Astrocyte of the cerebellum (primary cell): Measurements from ENCODE around the gene CSMD2.

Experiments used
- DNase-seq: peaks from one replicate; pipeline ENCODE4 v3.0.0-alpha.2; 2011; ENCODE audit warnings: low read depth
- H3K4me3 ChIP-seq: 2 replicates; pipeline ENCODE4 v1.5.1; 2011; ENCODE audit warnings: mild to moderate bottlenecking, low read depth, low read length, moderate library complexity
- in situ Hi-C: cut with HindIII; loops from 2 replicates; pipeline ENCODE4 v1.10.0; 2017; ENCODE audit warnings: low sequenced_read_pairs
- TF ChIP-seq, protein P1 (sequence below): IDR thresholded peaks from 2 replicates; pipeline ENCODE4 v1.5.1; 2012; ENCODE audit warnings: low read length, low read depth, moderate library complexity, mild to moderate bottlenecking; ENCODE audit errors: missing control alignments

CSMD2 gene

DNA sequence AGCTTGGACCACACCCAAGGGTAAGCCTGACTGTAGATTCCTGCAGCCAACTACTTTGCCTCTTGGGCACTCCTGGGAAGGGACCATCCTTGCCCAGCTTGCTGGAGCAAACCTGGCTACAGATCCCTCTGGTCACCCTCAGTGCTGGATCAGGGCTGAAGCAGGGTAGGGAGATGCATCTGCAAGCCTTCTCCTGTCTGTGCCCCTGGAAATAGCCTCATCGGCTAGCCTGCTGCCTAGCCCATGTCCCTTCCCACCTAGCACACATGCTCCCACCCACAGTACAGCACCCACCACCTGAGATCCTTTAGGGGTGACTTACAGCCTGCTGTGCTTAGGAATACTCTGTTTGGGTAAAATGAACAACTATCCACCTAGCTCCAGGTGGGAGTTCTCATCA lies 478.5 kb downstream of the CSMD2 start:
- no peak for DNase-seq
- in situ Hi-C loops, result no loop called here
- no peak overlapping the region for H3K4me3 ChIP-seq
- TF ChIP-seq, protein P1, sequence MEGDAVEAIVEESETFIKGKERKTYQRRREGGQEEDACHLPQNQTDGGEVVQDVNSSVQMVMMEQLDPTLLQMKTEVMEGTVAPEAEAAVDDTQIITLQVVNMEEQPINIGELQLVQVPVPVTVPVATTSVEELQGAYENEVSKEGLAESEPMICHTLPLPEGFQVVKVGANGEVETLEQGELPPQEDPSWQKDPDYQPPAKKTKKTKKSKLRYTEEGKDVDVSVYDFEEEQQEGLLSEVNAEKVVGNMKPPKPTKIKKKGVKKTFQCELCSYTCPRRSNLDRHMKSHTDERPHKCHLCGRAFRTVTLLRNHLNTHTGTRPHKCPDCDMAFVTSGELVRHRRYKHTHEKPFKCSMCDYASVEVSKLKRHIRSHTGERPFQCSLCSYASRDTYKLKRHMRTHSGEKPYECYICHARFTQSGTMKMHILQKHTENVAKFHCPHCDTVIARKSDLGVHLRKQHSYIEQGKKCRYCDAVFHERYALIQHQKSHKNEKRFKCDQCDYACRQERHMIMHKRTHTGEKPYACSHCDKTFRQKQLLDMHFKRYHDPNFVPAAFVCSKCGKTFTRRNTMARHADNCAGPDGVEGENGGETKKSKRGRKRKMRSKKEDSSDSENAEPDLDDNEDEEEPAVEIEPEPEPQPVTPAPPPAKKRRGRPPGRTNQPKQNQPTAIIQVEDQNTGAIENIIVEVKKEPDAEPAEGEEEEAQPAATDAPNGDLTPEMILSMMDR, result no peak

DNA sequence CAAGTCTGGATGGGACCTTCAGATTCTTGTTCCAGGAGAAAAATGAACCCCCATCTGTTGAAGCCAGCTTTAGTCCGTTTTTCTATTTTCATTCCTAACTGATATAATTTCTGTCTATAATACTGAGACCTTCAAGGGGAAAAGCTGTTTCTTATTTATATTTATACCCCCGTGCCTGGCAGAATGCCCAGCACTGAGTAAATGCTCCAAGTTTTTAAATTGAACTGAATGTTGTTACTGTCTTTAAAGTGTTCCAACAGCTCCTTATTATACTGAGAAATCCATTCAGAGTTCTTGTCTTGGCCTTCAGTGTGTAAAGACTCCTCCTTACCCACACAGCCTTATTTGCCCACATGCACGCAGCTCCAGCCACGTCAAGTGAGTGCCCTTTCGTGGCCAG lies 479.8 kb downstream of the CSMD2 start:
- in situ Hi-C loops, result no loop called here
- TF ChIP-seq, protein P1, result no peak
- DNase-seq, result no peak
- H3K4me3 ChIP-seq, result no peak overlapping the region

DNA sequence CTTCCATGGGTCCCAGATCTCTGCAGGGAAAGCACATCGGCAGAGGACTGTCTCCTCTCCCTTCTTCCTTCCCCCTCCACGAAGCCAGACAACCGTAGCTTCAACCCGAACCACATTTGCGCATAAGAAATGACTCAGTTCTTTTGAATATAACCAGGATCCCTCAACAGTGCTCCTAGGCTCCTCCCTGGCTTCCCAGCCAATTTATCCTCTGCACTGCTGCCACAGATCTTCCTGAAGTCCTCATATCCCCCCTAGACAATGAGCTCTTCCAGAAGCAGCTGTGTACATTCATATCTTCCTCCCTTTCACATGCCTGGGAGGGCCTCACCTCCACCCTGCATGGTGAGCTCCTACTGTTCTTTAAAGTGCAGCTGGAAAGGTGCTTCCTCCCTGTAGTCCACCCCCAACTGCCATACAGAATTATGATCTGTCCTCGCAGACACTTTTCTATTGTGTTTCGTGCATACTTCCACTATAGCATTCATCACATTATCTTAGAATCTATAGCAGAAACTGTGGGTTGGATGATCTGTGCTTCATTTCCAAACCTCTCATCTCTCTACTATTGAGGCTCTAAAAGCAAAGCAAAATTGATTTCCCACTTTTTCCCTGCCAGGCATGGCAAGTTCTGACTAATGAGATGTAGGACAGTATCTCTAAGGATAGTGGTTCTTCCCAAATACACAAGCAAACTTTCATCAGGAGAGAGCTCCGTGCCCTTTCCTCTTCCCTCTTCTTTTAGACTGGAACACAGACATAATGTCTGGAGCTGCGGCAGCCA lies 480.4 kb downstream of the CSMD2 start:
- DNase-seq, result no peak
- TF ChIP-seq, protein P1, result no peak
- in situ Hi-C loops, result no loop called here
- no peak overlapping the region for H3K4me3 ChIP-seq

DNA sequence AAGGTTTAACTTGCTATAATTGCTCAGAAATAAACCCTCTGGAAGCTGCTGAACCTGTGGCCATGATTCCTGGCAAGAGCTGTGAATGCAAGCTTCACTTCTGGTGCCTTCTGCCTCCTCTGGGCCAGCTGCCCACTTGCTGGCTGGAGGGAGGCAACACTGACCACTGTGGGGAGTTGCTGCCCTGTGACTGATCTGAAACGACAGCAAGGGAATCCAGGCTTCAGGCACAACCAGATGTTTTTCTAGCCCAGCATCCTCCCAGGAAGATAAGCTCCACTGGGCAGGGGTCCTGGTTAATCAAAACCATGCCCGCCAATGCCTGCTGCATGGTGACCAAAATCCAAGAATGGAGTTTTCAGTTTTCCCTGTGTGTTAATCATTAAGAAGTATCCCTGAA lies 481.1 kb downstream of the CSMD2 start:
- DNase-seq, result peak; percentile 52
- TF ChIP-seq, protein P1, result no peak
- no peak overlapping the region for H3K4me3 ChIP-seq
- in situ Hi-C loops, result no loop called here

DNA sequence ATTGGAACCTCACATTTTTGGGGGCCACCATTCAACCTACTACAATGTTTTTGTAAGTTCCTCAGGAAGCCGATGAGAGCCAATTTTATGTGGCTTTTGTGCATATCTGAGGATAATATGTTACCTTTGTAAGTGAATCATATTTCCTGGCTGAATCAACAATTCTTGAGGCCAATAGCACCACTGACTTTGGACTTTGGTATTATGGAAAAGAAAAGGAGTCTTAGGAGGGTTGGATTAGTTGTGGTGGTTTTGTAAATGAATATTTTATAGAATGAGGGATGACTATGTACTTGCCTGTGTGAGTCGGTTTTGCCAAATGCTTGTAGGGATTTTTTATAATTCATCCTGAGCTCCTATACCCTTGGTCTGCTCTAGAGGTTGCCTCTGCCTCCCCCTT lies 482.7 kb downstream of the CSMD2 start:
- peak; percentile 87 for DNase-seq
- TF ChIP-seq, protein P1, result no peak
- in situ Hi-C loops, result no loop called here
- H3K4me3 ChIP-seq, result no peak overlapping the region

DNA sequence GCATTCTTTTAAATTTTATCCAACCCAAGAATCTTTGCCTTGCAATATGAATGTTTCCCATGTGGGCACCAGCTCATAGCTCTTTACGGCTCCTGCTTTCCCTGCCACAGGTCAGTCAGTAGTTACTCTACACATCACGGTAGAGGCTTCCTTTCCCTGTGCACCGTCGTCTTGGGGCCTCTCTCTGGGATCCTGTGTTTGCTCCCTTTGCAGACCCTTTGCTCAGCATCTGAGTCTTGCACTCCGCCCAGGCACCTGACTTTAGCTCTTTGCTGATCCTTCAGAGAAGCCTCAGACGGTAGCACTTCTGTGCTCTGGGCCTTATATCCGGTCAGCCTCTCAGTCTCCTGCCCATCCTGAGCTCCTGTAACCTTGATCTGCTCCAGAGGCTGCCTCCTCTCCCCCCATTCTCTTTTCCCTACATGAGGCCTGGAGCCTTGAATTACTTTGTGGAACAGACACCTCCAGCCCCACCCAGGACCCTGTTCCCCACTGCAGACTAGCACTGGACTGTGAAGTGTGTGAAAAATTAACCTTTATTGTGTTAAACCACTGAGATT lies 484.7 kb downstream of the CSMD2 start:
- in situ Hi-C loops, result no loop called here
- no peak overlapping the region for H3K4me3 ChIP-seq
- TF ChIP-seq, protein P1, result no peak
- no peak for DNase-seq
